HuH-7.5 (cell line): Measurements from ENCODE around the gene CRB3.
"Not testable (repeated sequence)": the region's sequence is repeated elsewhere in the genome, so short reads cannot be mapped to it uniquely, and the experiment has no call there.

Experiments used
- DNase-seq: peaks from one replicate; pipeline ENCODE4 v3.0.0; 2011; ENCODE audit warnings: low spot score

The CRB3 gene, protein sequence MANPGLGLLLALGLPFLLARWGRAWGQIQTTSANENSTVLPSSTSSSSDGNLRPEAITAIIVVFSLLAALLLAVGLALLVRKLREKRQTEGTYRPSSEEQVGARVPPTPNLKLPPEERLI

DNA sequence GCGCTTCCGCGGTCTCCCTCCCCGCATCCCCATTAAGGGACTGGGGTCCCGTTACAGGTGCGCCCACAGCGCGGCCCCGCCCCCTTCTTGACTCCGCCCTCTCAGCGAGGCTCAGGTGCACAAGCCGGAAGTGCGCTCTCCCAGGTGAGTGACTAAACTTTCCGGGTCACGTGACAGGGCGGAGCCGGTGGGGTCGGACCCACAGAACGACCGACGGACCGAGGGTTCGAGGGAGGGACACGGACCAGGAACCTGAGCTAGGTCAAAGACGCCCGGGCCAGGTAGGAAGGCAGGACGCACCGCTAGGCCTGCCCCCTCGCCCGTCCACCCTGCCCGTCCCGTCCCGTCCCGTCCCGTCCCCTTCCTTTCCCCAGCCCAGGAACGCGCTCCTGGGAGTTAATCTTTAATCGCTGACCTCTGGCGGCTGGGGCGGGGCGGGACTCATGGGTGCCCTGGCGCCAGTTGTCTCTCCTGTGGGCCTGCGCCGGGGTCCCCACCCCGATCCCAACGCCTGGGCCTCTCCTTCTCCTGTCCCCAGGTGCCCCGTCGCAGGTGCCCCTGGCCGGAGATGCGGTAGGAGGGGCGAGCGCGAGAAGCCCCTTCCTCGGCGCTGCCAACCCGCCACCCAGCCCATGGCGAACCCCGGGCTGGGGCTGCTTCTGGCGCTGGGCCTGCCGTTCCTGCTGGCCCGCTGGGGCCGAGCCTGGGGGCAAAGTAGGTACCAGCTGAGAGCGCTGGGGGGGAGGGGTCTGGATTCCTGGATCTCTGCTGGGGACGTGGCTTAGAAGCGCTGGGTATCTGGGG lies at the start of gene CRB3:
Gene CRB3, plus strand, starts transcription at position 202 of the 804 bp plus-strand sequence. Its CDS starts 431 bp downstream, at position 633.
- peak; percentile 91 for DNase-seq

- DNase-seq = no peak
Observed at GRCh38 chr19:6414793-6415590, 49.1 kb upstream of the CRB3 start.

DNA sequence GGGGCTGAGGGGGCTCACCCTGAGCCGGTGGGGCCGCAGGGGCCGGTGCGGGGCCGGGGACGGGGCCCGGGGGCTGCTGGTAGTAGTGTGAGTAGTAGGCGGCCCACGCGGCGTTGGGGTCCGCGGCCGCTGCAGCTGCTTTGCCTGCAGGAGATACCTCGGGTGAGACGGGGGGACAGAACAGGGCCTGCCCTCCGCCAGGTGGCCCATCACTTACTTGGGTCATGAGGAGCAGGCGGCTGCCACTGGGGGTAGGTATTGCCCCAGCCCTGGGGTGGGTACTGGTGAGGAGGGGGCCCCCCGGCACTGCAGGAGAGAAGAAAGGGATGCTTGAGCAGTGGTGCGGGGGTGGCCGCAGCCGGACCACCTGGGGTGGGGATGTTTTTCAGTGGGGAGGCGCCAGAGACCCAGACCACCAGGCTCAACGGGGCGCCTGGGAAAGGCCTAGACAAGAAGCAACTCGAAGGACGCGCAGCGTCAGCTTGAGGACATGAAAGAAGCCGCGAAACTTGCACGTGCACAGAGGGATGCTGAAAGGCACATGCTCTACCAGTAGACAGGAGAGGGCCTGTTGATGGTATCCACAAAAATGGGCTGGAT lies 48.4 kb upstream of the CRB3 start:
- no peak for DNase-seq

- DNase-seq = no peak
Observed at GRCh38 chr19:6416658-6417405, 47.2 kb upstream of the CRB3 start.

GRCh38 chr19:6417713-6418561 lies 46.1 kb upstream of the CRB3 start:
- DNase-seq = peak; percentile 41

DNA sequence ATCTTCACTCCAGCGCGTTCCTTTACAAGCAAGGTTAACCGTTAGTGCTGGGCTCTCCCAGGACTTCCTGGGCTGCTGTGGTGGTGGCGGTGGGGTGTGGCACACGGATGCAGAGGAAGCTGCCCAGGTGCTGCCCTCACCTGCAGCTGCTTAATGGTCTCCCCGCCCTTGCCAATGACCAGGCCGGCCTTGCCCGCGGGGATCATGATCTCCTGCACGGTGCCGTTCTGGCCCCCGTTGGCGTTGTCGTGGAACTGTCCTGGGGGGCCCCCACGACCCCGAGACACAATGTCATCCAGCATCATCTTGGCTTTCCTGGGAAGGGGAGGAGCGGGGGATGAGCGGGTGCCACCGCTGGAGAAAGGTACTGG lies 45.5 kb upstream of the CRB3 start:
- no peak for DNase-seq

DNA sequence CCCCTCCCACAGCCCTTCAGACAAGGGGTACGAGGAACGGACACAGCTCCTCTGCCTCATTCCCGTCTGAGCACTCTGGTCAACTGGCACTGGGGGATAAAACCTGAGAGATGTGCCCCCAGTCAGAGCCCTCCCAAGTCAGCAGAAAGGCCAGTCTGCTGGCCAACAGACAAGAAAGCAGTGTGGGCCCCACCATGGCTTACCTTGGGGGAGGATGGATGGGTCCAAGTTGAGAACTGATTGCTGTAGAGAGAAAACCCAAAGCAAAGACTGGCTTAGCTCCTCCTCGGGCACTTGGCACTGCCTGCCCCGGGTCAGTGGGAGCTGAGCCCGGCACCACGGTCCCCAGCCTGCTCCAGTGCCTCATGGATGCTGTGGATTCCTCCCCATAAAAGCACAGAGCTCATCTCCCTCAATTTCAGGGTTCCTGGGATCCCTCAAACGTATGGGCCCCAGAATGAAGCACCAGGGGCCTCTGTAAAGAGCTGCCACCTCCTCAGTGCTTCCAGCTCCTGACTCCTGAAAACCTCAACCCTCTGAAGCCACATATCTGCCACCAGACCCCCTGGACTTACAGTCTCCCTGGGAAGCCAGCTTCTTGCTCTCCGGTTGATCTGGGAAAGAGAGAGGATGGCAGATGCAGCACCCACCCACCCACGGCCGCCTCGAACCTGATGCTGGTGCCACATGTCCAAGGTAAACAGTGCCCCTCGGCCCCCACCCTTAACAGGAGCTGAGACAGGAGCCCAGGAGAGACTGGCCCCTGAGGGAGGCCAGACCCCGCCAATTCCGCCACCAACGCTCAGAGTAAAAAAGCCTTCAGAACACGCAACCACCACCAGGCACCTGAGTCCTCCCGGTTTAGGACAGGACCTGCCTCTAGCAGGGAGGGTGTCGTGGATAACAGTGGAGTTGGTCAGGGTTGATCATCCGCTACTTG lies 42.7 kb upstream of the CRB3 start:
- peak; percentile 23 for DNase-seq

GRCh38 chr19:6423499-6424194 lies 40.4 kb upstream of the CRB3 start:
- DNase-seq = peak; percentile 79

- DNase-seq = no peak
Observed at GRCh38 chr19:6424195-6424938, 39.7 kb upstream of the CRB3 start, which contains the start of gene KHSRP. TSS of gene KHSRP (minus strand) at chr19:6424811. CDS start at chr19:6424701, 110 bp downstream.

GRCh38 chr19:6424939-6425731 lies 38.9 kb upstream of the CRB3 start:
- DNase-seq = peak; percentile 99

DNA sequence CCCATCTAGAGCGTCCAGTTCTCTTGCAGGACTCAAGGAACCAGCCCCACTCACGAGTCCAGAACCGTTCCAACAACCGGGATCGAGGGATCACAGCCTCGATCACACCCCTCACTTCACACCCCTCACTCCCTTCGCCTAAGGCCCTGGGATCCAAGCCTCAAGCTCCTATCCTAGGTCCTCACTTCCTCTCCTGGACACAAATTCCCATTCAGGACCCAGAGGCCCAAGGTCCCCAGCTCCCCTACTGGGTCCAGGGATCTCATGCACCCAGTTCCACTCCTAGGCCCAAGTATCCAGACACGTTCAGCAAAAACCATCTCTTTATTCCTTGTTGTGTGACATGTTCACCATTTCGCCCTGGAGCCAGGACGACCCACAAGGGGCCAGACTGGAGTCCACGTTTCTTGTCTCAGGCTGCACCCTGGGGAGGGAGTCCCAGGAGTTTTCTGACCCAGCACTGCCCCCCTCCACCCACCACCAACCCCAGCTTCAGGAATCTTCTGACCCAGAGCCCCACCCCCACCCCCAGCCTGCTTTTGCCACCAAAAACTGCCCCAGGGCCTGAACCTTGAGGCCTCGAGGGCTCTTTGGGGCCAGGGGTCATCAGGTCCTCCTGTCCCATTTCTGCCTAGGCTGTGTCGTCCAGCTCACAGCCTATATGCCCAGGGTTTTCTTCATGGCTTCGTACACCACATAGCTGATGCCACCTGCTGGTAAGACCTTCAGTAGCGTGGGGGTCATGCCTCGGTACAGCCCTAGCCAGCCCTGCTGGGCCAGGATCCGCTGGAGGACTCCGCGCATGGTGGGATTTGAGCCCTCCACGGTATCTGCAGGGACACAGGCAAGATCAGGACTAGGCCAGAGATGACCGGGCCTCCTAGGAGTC lies 38.1 kb upstream of the CRB3 start:
- no peak for DNase-seq

DNA sequence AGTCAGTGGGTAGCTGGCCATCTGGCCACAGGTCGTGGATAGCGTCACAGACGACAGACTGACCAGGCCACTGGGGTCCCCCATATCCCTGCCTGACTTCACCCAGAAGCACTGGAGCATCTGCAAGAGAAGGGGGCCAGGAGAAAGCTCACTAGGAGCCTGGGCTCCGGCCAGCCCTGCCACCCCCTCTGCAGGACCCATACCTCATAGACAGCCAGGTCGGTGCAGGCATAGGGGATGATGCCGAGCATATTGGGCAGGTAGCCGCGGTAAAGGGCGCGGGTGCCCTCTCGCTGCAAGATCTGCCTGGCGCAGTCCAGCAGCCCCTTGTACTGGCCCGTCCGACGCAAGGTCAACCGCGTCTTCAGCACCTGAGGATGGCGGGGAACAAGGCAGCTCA lies 36.9 kb upstream of the CRB3 start:
- DNase-seq = no peak

DNA sequence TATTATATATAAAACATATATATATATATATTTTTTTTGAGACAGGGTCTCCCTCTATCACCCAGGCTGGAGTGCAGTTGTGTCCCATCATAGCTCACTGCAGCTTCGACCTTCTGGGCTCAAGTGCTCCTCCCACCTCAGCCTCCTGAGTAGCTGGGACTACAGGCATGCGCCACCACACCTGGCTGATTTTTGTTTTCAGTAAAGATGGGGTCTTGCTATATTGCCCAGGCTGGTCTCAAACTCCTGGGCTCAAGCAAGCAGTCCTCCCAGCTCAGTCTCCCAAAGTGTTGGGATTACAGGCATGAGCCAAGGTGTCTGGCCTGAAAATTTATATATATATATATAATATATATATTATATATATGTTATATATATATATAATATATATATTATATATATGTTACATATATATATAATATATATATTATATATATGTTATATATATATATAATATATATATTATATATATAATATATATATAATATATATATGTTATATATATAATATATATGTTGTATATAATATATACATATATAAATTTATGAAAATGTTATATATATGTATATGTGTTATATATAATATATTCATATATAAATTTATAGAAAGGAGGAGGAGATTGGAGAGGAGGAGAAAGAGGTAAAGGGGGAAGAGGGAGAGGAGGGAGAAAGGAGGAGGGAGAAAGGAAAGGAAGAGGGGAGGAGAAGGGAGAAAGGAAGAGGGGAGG lies 35.2 kb upstream of the CRB3 start:
- DNase-seq = not testable (repeated sequence)

DNA sequence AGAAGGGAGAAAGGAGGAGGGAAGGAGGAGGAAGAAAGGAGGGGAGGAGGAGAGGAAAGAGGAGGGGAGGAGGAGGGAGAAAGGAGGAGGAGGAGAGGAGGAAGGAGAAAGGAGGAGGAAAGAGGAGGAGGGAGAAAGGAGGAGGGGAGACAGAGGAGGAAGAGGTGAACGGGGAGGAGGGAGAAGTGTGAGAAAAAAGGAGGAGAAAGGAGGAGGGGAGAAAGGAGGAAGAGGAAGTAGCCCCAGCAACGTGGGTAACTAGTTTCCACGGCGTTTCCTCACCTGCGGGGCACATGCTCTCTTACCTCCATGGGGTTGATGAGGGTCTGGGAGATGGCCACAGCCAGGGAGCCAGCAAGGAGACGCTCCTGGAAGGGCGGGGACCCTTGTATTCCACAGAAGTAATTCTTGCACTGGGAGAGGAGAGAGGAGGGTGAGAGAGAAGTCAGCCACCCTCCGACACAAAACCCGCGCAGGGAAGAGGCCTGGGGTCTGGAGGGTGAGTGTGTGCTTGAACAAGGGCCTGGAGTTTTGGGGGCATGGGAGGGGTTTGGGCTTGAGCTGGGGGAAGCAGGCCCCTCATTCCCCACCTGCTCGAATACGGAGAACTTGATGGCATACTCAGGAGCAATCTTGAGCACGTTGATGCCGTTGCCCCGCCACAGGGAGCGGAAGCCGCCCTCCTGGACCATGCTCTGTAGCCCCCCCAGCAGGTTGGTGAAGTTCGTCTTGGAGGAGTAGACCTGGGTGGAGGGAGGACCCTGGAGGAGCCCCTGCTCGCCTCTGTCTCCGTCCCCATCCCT lies 34.5 kb upstream of the CRB3 start:
- DNase-seq = no peak

DNA sequence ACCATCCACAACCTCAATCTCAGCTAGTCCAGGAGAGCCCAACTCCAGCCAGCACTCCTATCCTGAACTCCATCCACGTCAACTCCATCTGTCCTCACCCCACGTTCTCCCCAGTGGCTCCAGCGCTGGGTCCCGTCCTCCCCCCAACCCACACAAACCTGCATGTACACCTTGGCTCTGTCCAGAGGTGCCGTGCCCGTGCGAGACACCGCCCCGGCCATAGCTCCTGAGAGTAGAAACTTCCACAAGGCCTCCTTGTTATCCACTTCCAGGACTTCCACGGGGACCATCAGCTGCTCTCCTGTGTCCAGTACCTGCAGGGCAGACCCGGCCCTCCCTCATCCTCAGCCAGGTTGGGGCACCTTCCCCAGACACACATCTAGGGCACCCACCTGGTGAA lies 32.2 kb upstream of the CRB3 start:
- no peak for DNase-seq
